ENCODE measurements around the gene AKT3.
A peak's percentile ranks its signal among the peaks of the same experiment; 100 is the strongest.

Gene AKT3

GRCh38 chr1:243849421-243850201 lies 432 bp downstream of the AKT3 start:
- DNase-seq (ENCODE audit: low spot score in 2 of 2): peak in 1 of 2 experiments; percentile 56
- Histone ChIP-seq H3K4me3 (peak overlapping the region; percentile 45), H3K27me3 (ENCODE audit: low read depth) (no peaks in the 10 kb centered on the region), H3K9me3 (no peaks in the 10 kb centered on the region), H3K36me3 (replicated peaks) (no peaks in the 10 kb centered on the region), H3K4me1 (peaks cover 14% of the 10 kb centered on the region)
- in situ Hi-C loops (cut with MboI; ENCODE audit: low sequenced_read_pairs): no loop called here

GRCh38 chr1:243848858-243849420 lies 1.1 kb downstream of the AKT3 start:
- in situ Hi-C loops (cut with MboI; ENCODE audit: low sequenced_read_pairs): no loop called here
- no peaks in the 10 kb centered on the region for H3K9me3 ChIP-seq
- peak; percentile 36 to 67 for DNase-seq (ENCODE audit: low spot score in 2 of 2)
- no peaks in the 10 kb centered on the region for H3K36me3 ChIP-seq (replicated peaks)
- peaks cover 14% of the 10 kb centered on the region for H3K4me1 ChIP-seq
- H3K4me3 ChIP-seq: peak overlapping the region; percentile 45
- no peaks in the 10 kb centered on the region for H3K27me3 ChIP-seq (ENCODE audit: low read depth)

GRCh38 chr1:243848165-243848857 lies 1.7 kb downstream of the AKT3 start:
- DNase-seq (ENCODE audit: low spot score in 2 of 2): no peak
- in situ Hi-C loops (cut with MboI; ENCODE audit: low sequenced_read_pairs): no loop called here

GRCh38 chr1:243846761-243847160 lies 3.3 kb downstream of the AKT3 start:
- Histone ChIP-seq H3K36me3 (replicated peaks) (no peaks in the 10 kb centered on the region; the same call in 1 of the 2 replicates), H3K4me3 (no peak overlapping the region), H3K9me3 (no peaks in the 10 kb centered on the region), H3K4me1 (peaks cover 10% of the 10 kb centered on the region), H3K27me3 (ENCODE audit: low read depth) (no peaks in the 10 kb centered on the region)
- DNase-seq (ENCODE audit: low spot score in 2 of 2): no peak
- in situ Hi-C loops (cut with MboI; ENCODE audit: low sequenced_read_pairs): no loop called here

More at GRCh38 chr1:243848165-243848857, 1.7 kb downstream of the AKT3 start:
- no peaks in the 10 kb centered on the region for H3K9me3 ChIP-seq
- peak overlapping the region; percentile 45 for H3K4me3 ChIP-seq
- H3K36me3 ChIP-seq (replicated peaks): no peaks in the 10 kb centered on the region
- H3K27me3 ChIP-seq (ENCODE audit: low read depth): no peaks in the 10 kb centered on the region
- peaks cover 14% of the 10 kb centered on the region for H3K4me1 ChIP-seq

GRCh38 chr1:243845888-243846287 lies 4.2 kb downstream of the AKT3 start:
- Histone ChIP-seq H3K27me3 (ENCODE audit: low read depth) (no peaks in the 10 kb centered on the region), H3K4me1 (peaks cover 10% of the 10 kb centered on the region), H3K36me3 (replicated peaks) (no peaks in the 10 kb centered on the region; the same call in 1 of the 2 replicates), H3K9me3 (no peaks in the 10 kb centered on the region), H3K4me3 (no peak overlapping the region)
- in situ Hi-C loops (cut with MboI; ENCODE audit: low sequenced_read_pairs): no loop called here
- no peak for DNase-seq (ENCODE audit: low spot score in 2 of 2)

- in situ Hi-C loops (cut with MboI; ENCODE audit: low sequenced_read_pairs): no loop called here
- H3K4me3 ChIP-seq: no peak overlapping the region
- no peaks in the 10 kb centered on the region for H3K9me3 ChIP-seq
- no peak for DNase-seq (ENCODE audit: low spot score in 2 of 2)
- H3K36me3 ChIP-seq (replicated peaks): no peaks in the 10 kb centered on the region; the same call in 1 of the 2 replicates
- no peaks in the 10 kb centered on the region for H3K27me3 ChIP-seq (ENCODE audit: low read depth)
- H3K4me1 ChIP-seq: peaks cover 10% of the 10 kb centered on the region
These were observed 5.9 kb downstream of the AKT3 start for GRCh38 chr1:243844186-243844585.

GRCh38 chr1:243842978-243843511 lies 7.0 kb downstream of the AKT3 start:
- H3K9me3 ChIP-seq: no peaks in the 10 kb centered on the region
- in situ Hi-C loops (cut with MboI; ENCODE audit: low sequenced_read_pairs): no loop called here
- H3K4me3 ChIP-seq: no peak overlapping the region
- no peak for DNase-seq (ENCODE audit: low spot score in 2 of 2)
- H3K4me1 ChIP-seq: peaks cover 6% of the 10 kb centered on the region; the same call in 1 of the 2 replicates
- no peaks in the 10 kb centered on the region for H3K27me3 ChIP-seq (ENCODE audit: low read depth)
- H3K36me3 ChIP-seq (replicated peaks): no peaks in the 10 kb centered on the region; the same call in 1 of the 2 replicates

- Histone ChIP-seq H3K27me3 (ENCODE audit: low read depth) (no peaks in the 10 kb centered on the region), H3K36me3 (replicated peaks) (no peaks in the 10 kb centered on the region; the same call in 1 of the 2 replicates), H3K4me3 (no peak overlapping the region), H3K4me1 (no peaks in the 10 kb centered on the region; the same call in 1 of the 2 replicates), H3K9me3 (no peaks in the 10 kb centered on the region)
- no peak for DNase-seq (ENCODE audit: low spot score in 2 of 2)
- in situ Hi-C loops (cut with MboI; ENCODE audit: low sequenced_read_pairs): no loop called here
These were observed 7.9 kb downstream of the AKT3 start for GRCh38 chr1:243842161-243842560.

GRCh38 chr1:243841507-243841906 lies 8.5 kb downstream of the AKT3 start:
- in situ Hi-C loops (cut with MboI; ENCODE audit: low sequenced_read_pairs): no loop called here
- DNase-seq (ENCODE audit: low spot score in 2 of 2): no peak
- H3K9me3 ChIP-seq: no peaks in the 10 kb centered on the region
- no peak overlapping the region for H3K4me3 ChIP-seq
- no peaks in the 10 kb centered on the region; the same call in 1 of the 2 replicates for H3K36me3 ChIP-seq (replicated peaks)
- no peaks in the 10 kb centered on the region for H3K27me3 ChIP-seq (ENCODE audit: low read depth)
- no peaks in the 10 kb centered on the region for H3K4me1 ChIP-seq

- in situ Hi-C loops (cut with MboI; ENCODE audit: low sequenced_read_pairs): no loop called here
- no peaks in the 10 kb centered on the region for H3K27me3 ChIP-seq (ENCODE audit: low read depth)
These were observed 12.0 kb downstream of the AKT3 start for GRCh38 chr1:243837907-243838535.

GRCh38 chr1:243834130-243834529 lies 15.9 kb downstream of the AKT3 start:
- H3K9me3 ChIP-seq: no peaks in the 10 kb centered on the region; the same call in 1 of the 2 replicates
- H3K4me3 ChIP-seq: no peak overlapping the region
- no peaks in the 10 kb centered on the region for H3K27me3 ChIP-seq (ENCODE audit: low read depth)
- H3K36me3 ChIP-seq (replicated peaks): no peaks in the 10 kb centered on the region
- no peaks in the 10 kb centered on the region for H3K4me1 ChIP-seq
- DNase-seq (ENCODE audit: low spot score in 2 of 2): no peak
- in situ Hi-C loops (cut with MboI; ENCODE audit: low sequenced_read_pairs): no loop called here

More at GRCh38 chr1:243837907-243838535, 12.0 kb downstream of the AKT3 start:
- DNase-seq (ENCODE audit: low spot score in 2 of 2): no peak
- H3K36me3 ChIP-seq (replicated peaks): no peaks in the 10 kb centered on the region; the same call in 1 of the 2 replicates
- H3K4me1 ChIP-seq: no peaks in the 10 kb centered on the region
- H3K9me3 ChIP-seq: no peaks in the 10 kb centered on the region; the same call in 1 of the 2 replicates
- no peak overlapping the region for H3K4me3 ChIP-seq

- in situ Hi-C loops (cut with MboI; ENCODE audit: low sequenced_read_pairs): no loop called here
- H3K4me1 ChIP-seq: no peaks in the 10 kb centered on the region
- DNase-seq (ENCODE audit: low spot score in 2 of 2): no peak
These were observed 18.6 kb downstream of the AKT3 start for GRCh38 chr1:243831463-243831862.

GRCh38 chr1:243827206-243827605 lies 22.8 kb downstream of the AKT3 start:
- no peak overlapping the region for H3K4me3 ChIP-seq
- no peaks in the 10 kb centered on the region for H3K27me3 ChIP-seq (ENCODE audit: low read depth)
- H3K36me3 ChIP-seq (replicated peaks): no peaks in the 10 kb centered on the region
- no peaks in the 10 kb centered on the region for H3K4me1 ChIP-seq
- in situ Hi-C loops (cut with MboI; ENCODE audit: low sequenced_read_pairs): no loop called here
- DNase-seq (ENCODE audit: low spot score in 2 of 2): no peak
- H3K9me3 ChIP-seq: no peaks in the 10 kb centered on the region; the same call in 1 of the 2 replicates

More at GRCh38 chr1:243831463-243831862, 18.6 kb downstream of the AKT3 start:
- no peak overlapping the region for H3K4me3 ChIP-seq
- no peaks in the 10 kb centered on the region for H3K36me3 ChIP-seq (replicated peaks)
- H3K9me3 ChIP-seq: no peaks in the 10 kb centered on the region; the same call in 1 of the 2 replicates
- H3K27me3 ChIP-seq (ENCODE audit: low read depth): no peaks in the 10 kb centered on the region
